ENCODE results near the gene RNF183. TPM values are rescaled to one million over a fixed set of nuclear protein-coding genes. Genes with fewer than 3 reads are reported as not detected.
"Not testable (repeated sequence)": the region's sequence is repeated elsewhere in the genome, so short reads cannot be mapped to it uniquely, and the experiment has no call there.

Gene RNF183
- total RNA-seq, 1 donor from 2014 or later = 0.80 TPM

DNA sequence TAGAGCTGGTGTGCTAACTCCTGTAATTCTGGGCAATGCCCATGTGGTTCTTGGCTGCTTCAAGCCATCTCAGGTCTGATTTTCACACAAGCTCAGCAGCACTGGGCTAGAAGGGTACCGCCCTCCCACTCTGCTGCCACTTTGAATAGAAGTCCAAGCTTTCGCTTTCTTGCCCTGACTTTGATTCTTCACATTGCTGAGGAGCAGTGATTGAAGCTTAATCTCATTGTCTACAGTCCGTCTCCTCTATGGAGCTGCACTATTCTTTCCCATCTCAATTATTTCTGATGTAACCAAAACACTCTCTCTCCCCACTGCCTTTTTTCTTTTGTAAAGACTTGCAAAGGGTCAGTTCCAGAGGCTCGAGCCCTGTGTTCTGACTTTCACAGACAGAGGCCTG is 12.9 kb upstream of the RNF183 start:
- no peak for DNase-seq (ENCODE audit: low read depth)

DNA sequence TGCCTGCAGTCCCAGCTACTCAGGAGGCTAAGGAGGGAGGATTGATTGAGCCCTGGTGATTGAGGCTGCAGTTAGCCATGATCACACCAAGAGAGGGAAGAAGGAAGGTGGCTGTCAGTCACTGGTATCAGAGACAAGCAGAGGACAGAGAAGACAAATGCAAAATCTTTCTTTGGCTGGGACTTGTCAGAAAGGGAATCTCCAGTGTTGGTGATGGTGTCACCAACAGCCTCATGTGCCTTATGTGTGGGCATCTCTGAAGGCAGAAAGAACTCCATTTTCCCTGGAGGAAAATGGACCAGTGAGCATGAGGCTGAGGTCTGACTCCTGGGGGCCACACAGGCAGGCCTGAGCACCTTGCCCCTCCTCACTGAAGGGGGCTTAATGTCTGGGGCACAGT is 12.1 kb upstream of the RNF183 start:
- DNase-seq (ENCODE audit: low read depth) = no peak

DNA sequence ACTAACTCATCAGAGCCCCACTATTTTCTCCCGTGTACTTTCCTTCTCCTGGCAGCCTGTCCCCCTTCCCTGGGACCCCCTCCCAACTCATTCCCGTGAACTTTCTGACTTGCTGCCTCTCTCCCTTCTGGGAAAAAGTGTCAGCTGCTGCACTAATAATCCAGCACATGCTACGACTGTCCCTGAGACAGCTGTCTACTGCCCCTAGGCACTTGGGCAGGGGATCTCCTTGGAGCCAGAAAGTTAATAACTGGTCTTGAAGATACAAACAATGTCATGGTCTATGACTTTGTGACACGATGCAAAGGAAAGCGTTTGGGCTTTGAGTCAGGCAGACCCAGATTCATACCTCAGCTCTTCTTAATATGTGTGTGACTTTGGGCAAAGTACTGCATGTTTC is 10.1 kb upstream of the RNF183 start:
- no peak for DNase-seq (ENCODE audit: low read depth)

DNA sequence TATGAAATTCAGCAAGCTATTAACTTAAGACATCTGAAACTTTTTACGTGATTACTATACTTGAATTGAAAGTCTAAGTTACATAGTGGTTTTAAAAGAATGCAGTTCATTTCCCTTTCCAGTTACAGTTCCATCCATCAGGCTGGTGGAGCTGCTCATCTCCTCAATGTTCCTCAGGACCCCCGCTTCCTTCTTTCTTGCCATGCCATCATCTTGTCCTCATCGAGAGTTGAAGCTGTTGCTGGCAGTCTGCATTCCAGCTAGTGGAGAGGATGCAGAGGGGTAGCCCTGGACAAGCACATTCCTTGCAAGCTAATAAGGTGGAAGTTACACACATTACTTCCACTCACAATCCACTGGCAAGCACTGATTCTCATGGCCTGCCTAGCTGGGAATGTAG is 8.8 kb upstream of the RNF183 start:
- DNase-seq (ENCODE audit: low read depth) = no peak

DNA sequence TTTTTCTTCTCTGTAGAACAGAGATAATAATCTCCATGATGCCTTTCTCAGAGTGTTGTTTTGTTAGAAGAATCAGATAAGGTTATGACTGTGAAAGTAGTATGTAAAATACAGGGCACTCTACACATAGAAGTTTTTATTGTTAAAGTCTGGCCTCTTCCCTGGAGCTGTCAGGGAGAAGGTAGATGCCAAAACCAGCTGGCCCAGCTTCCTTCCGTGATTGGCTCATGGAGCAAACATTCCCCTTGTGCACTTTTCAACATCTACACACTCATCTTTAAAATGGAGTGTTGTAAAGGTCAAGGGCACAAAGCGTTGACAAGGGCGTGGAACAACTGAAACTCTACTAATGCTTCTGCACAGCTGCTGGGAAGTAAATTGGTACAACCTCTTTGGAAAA is 7.4 kb upstream of the RNF183 start:
- DNase-seq (ENCODE audit: low read depth) = no peak

DNA sequence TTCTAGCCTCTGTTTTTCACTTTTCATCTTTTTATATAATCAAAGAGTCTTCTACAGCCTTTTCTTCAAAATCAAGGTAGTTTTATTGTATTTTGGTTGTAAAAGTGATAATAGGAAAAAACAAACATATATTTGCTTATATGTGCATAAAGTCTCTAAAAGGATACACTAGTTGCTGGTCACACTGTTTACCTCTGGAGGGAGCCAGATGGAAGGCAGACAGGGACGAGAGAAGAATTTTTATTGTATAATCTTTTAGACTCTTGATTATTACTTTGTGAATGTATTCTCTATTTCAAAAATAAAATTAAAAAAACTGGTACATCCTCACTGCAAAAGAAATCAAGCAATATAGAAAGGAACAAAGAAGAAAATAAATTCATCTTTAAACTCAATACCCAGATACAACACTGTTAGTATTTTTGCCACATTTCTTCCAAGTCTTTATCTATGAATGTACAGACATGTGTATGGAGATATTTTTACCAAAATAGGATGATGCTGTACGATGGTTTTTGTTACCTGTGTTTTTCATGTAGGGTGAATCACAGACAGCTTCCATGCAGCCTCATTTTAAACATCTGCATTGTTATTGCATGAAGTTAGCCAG is 6.1 kb upstream of the RNF183 start:
- DNase-seq (ENCODE audit: low read depth) = peak; percentile 40

DNA sequence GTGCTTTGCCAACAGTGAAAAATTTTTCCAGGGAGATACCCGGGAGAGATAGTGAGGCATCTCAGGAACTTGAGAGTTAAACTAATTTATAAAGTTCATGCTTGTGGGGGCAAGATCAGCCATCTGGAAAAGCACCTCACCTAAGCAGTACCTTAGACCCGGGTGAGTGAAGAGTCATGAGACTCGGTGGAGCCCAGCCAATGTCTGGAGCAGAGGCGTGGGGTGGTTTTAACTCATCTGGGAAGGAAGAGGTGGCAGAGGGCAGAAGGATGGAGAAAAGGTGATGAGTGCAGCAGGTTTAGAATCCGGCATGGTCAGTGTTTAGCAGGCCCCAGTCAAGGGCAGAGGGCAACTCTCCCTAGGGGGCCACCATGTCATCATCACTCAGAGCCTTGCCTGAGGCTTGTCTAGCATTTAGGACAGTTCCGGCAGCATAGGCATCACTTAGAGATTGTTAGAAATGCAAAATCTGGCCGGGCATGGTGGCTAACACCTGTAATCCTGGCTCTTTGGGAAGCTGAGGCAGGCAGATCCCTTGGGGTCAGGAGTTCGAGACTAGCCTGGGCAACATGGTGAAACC is 4.3 kb upstream of the RNF183 start:
- peak; percentile 41 for DNase-seq (ENCODE audit: low read depth)

DNA sequence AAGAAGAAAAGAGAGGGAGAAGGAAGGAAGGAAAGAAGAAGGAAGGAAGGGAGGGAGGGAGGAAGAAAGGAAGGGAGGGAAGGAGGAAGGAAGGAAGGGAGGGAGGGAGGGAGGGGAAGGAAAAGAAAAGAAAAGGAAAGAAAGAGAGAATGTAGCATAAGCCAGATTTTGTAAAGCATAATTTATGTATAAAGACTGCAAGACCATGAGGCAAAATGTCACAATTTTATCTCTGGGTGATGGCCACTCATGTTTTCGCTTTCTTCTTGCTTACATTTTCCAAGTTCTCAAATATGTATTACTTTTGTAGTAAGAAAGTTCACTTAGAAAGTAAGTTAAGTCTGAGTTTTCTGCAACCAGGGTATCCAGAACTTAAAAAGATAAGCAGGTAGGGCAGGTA is 3.4 kb upstream of the RNF183 start:
- DNase-seq (ENCODE audit: low read depth) = no peak

DNA sequence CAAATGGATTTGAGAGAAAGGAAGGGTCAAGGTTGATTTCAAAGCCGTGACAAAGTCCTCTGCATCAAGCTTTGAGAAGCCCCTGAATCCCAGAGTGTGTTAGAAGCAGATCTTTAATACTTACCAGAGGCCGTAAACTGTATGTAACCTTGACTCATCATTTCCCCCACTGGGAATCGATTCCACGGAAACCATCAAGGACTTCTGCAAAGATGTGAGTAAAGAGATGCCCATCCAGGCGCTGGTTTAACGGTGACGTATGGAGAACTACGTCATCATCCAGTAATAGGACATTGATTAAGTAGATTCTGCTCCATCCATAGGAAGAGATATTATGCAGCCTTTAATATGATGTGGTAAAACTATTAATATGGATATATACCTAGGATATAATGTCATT is 1.6 kb downstream of the RNF183 start:
- no peak for DNase-seq (ENCODE audit: low read depth)

DNA sequence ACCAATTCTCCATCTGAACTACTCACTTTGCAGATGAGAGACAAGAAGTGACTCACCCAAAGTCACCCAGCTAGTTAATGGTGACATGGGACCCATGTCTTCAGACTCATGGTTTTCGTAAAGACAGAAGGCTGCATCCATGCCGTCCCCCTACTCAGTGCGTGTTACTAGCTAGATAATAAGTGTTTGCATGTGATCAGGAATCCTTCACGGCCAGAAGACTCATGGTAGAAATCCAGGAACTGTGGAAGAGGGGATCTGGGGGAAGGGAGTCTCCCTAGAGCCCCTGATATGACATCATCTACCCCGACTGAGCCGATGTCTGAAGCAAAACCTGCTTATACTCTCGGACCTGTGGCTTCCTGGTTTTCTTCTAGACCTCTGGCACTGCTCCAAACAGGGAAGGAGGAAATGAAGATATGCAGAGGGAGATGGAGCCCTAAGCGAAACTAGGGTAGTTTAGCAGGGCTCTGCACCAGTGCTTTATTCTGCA is 3.3 kb downstream of the RNF183 start:
- DNase-seq (ENCODE audit: low read depth) = peak; percentile 35

DNA sequence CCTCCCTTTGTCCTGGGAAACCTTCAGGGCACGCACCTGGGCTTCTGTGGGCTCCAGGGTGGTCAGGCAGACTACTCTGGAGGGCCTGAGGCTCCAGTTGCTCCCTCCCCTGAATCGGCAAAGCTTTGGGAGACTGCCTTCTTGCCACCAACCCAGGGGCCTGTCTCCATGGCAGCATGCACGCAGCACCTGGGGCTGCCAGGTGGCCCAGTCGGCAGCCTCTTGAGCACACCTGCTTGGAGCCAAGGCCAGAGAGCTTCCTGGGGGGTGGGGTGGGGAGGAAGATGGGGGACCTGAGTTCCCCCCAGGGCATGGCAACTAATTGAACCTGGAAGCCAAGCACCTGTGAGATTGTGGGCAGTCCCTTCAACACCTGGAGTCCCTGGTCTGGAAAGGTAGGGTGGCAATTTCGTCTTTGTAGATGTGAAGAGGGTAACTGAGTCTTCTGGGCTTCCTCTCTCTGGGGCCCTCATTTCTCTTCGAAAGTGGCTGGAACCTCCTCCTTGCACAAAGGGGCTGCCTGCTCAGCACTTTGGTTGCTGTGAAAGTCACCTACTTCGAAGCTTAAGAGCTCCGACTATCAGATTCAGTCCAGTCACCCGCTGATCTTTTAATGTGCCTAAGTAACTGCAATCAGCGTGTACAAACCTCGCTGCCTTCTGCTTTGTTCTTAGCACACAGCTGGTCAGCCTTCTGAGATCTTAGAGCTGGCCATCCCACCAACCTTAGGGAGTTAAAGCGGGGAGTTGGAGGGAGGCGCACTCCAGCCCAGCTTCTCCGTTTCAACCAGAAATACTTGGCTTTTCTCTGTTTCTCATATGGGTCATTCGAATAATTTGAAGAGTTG is 4.0 kb downstream of the RNF183 start:
- DNase-seq (ENCODE audit: low read depth) = no peak

DNA sequence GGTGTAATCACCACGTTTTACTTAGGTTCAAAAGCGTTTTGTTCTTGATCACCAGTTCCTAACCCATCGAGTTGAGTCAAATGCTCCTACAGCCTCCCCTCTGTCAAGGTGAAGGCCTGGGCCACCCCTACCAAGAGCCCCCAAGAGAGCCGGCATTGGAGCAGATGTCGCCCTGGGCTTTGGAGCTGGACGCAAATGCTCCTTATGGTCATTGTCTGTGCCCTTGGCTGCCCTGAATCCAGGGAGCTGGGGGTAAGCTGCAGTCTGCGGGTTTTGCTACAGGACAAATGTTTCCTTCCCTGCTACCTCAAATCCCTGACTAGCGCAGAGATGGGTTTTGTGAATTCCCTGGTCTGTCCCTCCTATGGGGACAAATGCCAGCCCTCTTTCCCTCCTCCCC is 4.9 kb downstream of the RNF183 start:
- no peak for DNase-seq (ENCODE audit: low read depth)

DNA sequence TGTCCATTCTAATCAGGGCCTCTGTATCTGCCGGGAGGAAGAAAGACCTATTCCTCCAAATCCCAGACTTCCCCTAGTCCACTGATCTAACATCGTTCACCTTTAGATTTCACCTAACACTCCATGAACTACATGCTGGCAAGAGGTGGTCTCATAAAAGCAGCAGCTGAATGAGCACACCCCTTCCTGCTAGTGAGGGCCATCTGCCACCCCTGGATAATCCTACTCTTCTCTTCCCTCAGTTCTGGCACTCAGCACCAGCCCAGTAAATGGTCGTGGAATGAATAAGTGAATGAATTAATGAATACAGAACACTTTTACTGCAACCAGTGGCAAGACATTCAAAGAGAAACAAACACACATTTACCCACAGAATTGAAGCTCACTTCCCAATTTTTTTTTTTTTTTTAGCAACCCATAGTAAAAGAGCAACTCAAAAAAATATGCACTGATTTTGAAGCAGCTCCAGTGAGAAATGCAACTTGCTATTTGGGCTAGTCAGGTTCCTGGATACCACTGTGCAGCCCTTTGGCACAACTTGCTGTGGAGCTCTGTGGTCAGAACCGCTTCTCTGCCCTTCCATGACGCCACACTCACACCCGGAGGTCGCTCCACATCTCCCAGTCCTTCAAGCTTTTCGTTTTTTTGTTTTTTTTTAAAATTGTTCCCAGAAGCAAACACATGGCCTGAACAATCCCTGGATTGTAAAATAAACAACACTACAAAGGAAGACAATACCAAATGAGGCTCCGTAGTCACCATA is 6.2 kb downstream of the RNF183 start:
- DNase-seq (ENCODE audit: low read depth) = no peak

DNA sequence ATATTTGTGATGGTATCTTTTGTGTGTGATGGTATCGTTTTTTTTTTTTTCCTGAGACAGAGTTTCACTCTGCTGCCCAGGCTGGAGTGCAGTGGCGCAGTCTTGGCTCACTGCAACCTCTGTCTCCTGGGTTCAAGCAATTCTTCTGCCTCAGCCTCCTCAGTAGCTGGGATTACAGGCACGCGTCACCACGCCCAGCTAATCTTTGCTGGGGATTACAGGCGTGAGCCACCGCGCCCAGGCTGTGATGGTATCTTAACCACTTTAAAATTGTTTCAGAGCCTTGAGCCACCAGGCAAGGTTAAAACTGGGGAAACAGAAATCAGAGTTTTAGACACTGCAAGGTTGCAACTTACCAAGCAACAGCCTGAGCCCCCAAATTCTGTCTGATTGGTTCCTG is 6.9 kb downstream of the RNF183 start:
- DNase-seq (ENCODE audit: low read depth) = not testable (repeated sequence)

DNA sequence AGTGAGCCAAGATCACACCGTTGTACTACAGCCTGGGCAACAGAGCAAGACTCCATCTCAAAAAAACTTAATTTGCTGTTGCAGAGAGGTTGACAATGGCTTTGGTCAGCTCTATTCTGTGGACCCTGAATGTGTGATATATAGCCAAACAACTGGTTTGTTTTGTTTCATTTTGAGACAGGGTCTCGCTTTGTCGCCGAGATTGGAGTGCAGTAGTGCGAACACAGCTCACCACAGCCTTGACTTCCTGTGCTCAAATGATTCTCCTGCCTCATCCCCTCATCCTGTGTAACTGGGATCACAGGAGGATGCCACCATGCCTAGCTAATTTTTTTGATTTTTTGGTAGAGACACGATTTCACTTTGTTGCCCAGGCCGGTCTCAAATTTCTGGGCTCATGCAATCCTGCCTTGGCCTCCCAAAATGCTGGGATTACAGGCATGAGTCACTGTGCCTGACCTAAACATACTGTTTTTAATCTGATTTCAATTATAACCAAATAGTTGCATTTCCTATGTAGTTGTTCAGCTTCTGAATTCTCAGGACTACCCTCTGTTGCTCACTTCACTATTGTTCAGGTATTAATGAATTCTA is 9.8 kb downstream of the RNF183 start:
- DNase-seq (ENCODE audit: low read depth) = no peak

DNA sequence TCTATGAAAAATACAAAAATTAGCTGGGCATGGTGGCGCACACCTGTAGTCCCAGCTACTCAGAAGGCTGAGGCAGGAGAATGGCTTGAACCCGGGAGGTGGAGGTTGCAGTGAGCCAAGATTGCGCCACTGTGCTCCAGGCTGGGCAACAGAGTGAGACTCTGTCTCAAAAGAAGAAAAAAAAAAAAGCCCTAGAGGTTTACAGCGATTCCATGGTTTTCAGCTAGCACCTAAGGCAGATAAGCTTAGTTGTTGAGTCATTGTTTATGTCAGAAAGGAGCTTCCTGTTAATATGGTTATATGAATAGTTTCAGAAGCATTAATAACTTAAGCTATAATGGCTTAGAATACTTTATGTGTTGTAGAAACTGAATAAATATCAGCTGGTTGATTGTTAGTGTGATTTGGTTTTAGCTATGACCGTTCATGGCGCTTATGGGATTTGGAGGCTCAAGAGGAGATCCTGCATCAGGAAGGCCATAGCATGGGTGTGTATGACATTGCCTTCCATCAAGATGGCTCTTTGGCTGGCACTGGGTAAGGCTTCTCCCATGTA is 13.0 kb downstream of the RNF183 start:
- no peak for DNase-seq (ENCODE audit: low read depth)

DNA sequence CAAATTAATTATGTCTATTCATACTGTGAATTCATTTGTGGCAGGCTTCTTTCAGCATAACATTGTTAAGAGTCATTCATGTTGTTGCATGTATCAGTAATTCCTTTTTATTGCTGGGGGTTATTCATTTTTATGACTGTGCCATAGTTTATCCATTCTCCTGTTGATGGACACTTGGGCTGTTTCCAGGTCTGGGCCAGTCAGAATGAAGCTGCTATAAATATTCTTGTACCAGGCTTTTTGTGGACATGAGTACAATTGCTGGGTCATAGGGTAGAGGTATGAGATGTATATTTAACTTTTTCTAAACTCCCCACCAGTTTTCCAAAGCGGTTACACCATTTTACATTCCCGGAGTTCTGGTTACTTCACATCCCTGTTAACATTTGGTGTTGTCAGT is 14.1 kb downstream of the RNF183 start:
- no peak for DNase-seq (ENCODE audit: low read depth)

DNA sequence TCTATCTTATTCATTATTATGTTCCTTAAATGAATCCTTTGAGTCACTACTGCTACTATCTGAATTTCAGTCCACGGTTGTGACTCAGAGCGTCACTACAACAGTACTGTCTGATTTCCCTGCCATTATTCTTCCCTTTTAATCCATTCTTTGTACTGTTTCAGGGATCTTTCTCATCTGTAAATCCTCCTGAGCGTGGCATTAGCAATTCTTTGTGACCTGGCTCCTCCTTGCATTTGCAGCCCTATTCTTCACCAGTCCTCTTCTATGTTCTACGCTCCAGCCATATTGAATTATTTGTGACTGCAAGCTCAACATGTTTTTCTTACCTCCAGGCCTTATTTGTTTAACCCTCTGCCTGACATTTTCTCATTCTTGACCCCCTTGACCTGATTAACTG is 21.8 kb downstream of the RNF183 start:
- DNase-seq (ENCODE audit: low read depth) = no peak

DNA sequence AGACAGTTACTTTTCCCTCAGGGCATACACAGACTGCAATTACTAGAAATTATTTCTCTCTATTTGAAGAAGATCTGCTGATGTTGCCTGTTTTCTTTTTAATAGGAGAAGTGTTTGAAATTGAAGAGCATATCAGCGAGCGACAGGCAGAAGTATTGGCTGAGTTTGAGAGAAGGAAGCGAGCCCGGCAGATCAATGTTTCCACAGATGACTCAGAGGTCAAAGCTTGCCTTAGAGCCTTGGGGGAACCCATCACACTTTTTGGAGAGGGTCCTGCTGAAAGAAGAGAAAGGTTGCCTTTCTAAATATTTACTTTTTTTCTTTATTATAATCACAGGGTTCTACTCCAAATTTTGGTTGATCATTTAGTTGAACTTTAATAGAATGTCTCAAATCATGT is 24.3 kb downstream of the RNF183 start:
- no peak for DNase-seq (ENCODE audit: low read depth)

DNA sequence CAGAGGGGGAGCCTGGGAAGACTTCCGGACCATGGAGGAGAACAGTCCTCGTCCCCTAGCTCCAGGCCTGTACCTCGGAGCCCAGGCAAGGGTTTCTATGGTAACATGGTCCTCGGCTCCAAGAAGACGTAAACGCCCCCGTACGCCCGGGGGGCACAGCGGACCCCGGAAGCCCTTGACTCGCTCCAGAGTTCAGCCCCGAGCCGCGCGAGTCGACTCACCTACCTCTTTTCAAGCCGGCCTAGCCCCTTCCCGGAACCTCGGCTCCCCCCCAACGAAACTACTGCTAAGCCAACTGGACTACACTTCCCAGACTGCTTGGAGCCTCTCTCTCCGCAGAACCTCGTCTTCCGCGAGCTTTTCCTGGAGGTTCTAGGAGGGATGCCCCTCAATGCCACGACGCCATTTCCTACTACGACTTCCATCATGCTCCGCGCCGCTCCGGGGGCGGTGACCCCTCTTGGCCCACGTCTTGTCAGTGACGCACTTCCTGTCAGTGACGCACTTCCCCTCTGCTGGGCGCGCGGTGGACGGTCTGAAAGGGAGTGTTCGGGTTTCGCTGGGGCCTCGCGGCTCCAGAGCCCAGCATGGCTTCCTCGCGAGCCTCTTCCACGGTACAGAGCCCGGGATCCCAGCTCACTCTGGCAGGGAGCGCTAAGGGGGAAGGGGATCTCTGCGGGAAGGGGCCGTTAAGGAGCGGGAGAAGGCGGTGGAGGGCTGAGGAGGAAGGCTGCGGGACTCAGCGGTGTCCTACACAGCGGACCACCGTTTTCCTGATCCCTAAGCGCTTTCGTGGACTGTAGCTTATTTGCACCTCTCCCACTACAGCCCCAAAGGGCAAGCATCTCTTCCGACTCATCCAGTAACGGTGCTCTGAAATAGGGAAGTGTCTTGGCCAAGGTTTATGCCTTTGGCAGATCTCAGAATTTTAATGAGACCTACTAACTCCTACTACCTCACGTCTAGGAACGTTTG is 27.7 kb downstream of the RNF183 start, which contains the start of the genes CDC26 and PRPF4:
TSS of gene CDC26 (minus strand) at position 416 of the 975 bp plus-strand sequence. CDS start 3,065 bp downstream, outside the sequence.
TSS of gene PRPF4 (plus strand) at position 502 of the 975 bp plus-strand sequence. CDS start at position 588, 86 bp downstream.
- DNase-seq (ENCODE audit: low read depth) = peak; percentile 97
